AG08396 (cell line): ENCODE measurements around the gene ALDH16A1.

Source experiments
- DNase-seq: peaks from one replicate; pipeline ENCODE4 v3.0.0; 2012; ENCODE audit warnings: low spot score, mixed read lengths

ALDH16A1 gene

GRCh38 chr19:49423985-49424303, 29.1 kb upstream of the ALDH16A1 start:
- DNase-seq: no peak

GRCh38 chr19:49425178-49425577, 27.8 kb upstream of the ALDH16A1 start, which contains the start of gene GFY:
TSS of gene GFY (plus strand) at chr19:49425388. CDS start at chr19:49426431, 1,043 bp downstream.
- DNase-seq: no peak

GRCh38 chr19:49425922-49426592, 27.0 kb upstream of the ALDH16A1 start:
- no peak for DNase-seq

GRCh38 chr19:49427339-49427738, 25.7 kb upstream of the ALDH16A1 start:
- no peak for DNase-seq

- no peak for DNase-seq
Measured at GRCh38 chr19:49427855-49428546, 25.0 kb upstream of the ALDH16A1 start.

GRCh38 chr19:49428547-49429451, 24.2 kb upstream of the ALDH16A1 start:
- DNase-seq: no peak

GRCh38 chr19:49430172-49430677, 22.8 kb upstream of the ALDH16A1 start:
- no peak for DNase-seq

- no peak for DNase-seq
Measured at GRCh38 chr19:49430678-49431329, 22.2 kb upstream of the ALDH16A1 start.

- no peak for DNase-seq
Measured at GRCh38 chr19:49431330-49431749, 21.7 kb upstream of the ALDH16A1 start.

- DNase-seq: no peak
Measured at GRCh38 chr19:49432141-49433073, 20.6 kb upstream of the ALDH16A1 start.

- no peak for DNase-seq
Measured at GRCh38 chr19:49433240-49433901, 19.7 kb upstream of the ALDH16A1 start.

GRCh38 chr19:49434907-49435583, 18.0 kb upstream of the ALDH16A1 start:
- no peak for DNase-seq

GRCh38 chr19:49435670-49436069, 17.4 kb upstream of the ALDH16A1 start:
- DNase-seq: no peak

GRCh38 chr19:49436381-49437017, 16.5 kb upstream of the ALDH16A1 start:
- DNase-seq: no peak

- DNase-seq: no peak
Measured at GRCh38 chr19:49437231-49437630, 15.8 kb upstream of the ALDH16A1 start.

- no peak for DNase-seq
Measured at GRCh38 chr19:49438261-49438660, 14.8 kb upstream of the ALDH16A1 start.

GRCh38 chr19:49439836-49440235, 13.2 kb upstream of the ALDH16A1 start:
- DNase-seq: no peak

- DNase-seq: no peak
Measured at GRCh38 chr19:49440439-49441209, 12.4 kb upstream of the ALDH16A1 start.
